Neural cell (in vitro differentiated cells): ENCODE results near the gene ZNF628. TPM values are rescaled to one million over a fixed set of nuclear protein-coding genes. Genes with fewer than 3 reads are reported as not detected.
A peak's percentile ranks its signal among the peaks of the same experiment; 100 is the strongest.

Experiments used
- H2AFZ ChIP-seq: fragments of 200-600, 300-800 bp; sonication (generic), shearing (Covaris generic); 2 replicates; pipeline ENCODE4 v1.6.0; 2014; ENCODE audit warnings: low read depth, mild to moderate bottlenecking, antibody characterized with exemption, low read length, moderate library complexity
- H3F3A ChIP-seq: fragments of 200-600 bp; shearing (Covaris generic); 2 replicates; pipeline ENCODE4 v1.6.1; 2016; ENCODE audit warnings: mild to moderate bottlenecking, moderate library complexity, mixed read lengths, antibody characterized with exemption, low read length; ENCODE audit not compliant: insufficient read depth, poor library complexity, severe bottlenecking
- H3K27ac ChIP-seq: fragments of 200-600, 300-800 bp; sonication (generic), shearing (Covaris generic); 2 replicates; pipeline ENCODE4 v1.5.1; 2014; ENCODE audit warnings: mild to moderate bottlenecking, low read length, moderate library complexity
- H3K27me3 ChIP-seq: fragments of 300-800, 200-600 bp; sonication (generic), shearing (Covaris generic); 2 replicates; pipeline ENCODE4 v1.6.0; 2014; ENCODE audit warnings: mild to moderate bottlenecking, low read depth, low read length, moderate library complexity; ENCODE audit not compliant: insufficient read depth
- H3K36me3 ChIP-seq: fragments of 300-800, 200-600 bp; sonication (generic), shearing (Covaris generic); 2 replicates; pipeline ENCODE4 v1.5.1; 2014; ENCODE audit warnings: mild to moderate bottlenecking, antibody characterized with exemption, low read length, moderate library complexity; ENCODE audit not compliant: insufficient read depth
- H3K4me2 ChIP-seq: fragments of 300-800, 200-600 bp; sonication (generic), shearing (Covaris generic); 2 replicates; pipeline ENCODE4 v1.6.0; 2014; ENCODE audit warnings: mild to moderate bottlenecking, low read length
- H3K4me3 ChIP-seq: fragments of 300-800, 200-600 bp; sonication (generic), shearing (Covaris generic); 2 replicates; pipeline ENCODE4 v1.5.1; 2014; ENCODE audit warnings: mild to moderate bottlenecking, low read length, moderate library complexity
- H3K79me2 ChIP-seq: fragments of 200-600 bp; shearing (Covaris generic); replicated peaks from 2 replicates; pipeline ENCODE4 v1.6.0; 2014; ENCODE audit warnings: mild to moderate bottlenecking, low read length, moderate library complexity; ENCODE audit not compliant: insufficient read depth
- H3K9ac ChIP-seq: fragments of 300-800, 200-600 bp; sonication (generic), shearing (Covaris generic); 2 replicates; pipeline ENCODE4 v1.6.1; 2016; ENCODE audit warnings: mild to moderate bottlenecking, low read length, mixed read lengths
- H3K9me2 ChIP-seq: fragments of 200-600 bp; shearing (Covaris generic); 2 replicates; pipeline ENCODE4 v1.6.1; 2016; ENCODE audit warnings: mild to moderate bottlenecking, low read length, mixed read lengths; ENCODE audit not compliant: insufficient read depth
- H3K9me3 ChIP-seq: fragments of 200-600, 300-800 bp; sonication (generic), shearing (Covaris generic); 2 replicates; pipeline ENCODE4 v1.6.1; 2016; ENCODE audit warnings: mild to moderate bottlenecking, mixed run types, low read length, moderate library complexity, mixed read lengths
- H4K20me1 ChIP-seq: fragments of 200-600 bp; shearing (Covaris generic); 2 replicates; pipeline ENCODE4 v1.6.1; 2016; ENCODE audit warnings: mild to moderate bottlenecking, mixed run types; ENCODE audit not compliant: insufficient read depth
- EP300 ChIP-seq: fragments of 450-650 bp; conservative IDR thresholded peaks from 2 replicates; pipeline ENCODE4 v1.6.1; 2014; ENCODE audit warnings: antibody characterized with exemption, mild to moderate bottlenecking, moderate library complexity; ENCODE audit not compliant: poor library complexity, severe bottlenecking
- EZH2 ChIP-seq: fragments of 200-600, 300-800 bp; shearing (Covaris generic), sonication (generic); IDR thresholded peaks from 2 replicates; pipeline ENCODE4 v1.6.1; 2014; ENCODE audit warnings: antibody characterized with exemption, low read length, borderline replicate concordance, mild to moderate bottlenecking; ENCODE audit not compliant: insufficient read depth, poor library complexity, severe bottlenecking
- MXI1 ChIP-seq: fragments of 450-650 bp; conservative IDR thresholded peaks from 2 replicates; pipeline ENCODE4 v1.6.1; 2014; ENCODE audit warnings: antibody characterized with exemption, mild to moderate bottlenecking; ENCODE audit not compliant: poor library complexity, severe bottlenecking
- POLR2AphosphoS5 ChIP-seq: IDR thresholded peaks from 2 replicates; pipeline ENCODE4 v1.6.1; 2012
- RAD21 ChIP-seq: fragments of 450-650 bp; conservative IDR thresholded peaks from 2 replicates; pipeline ENCODE4 v1.6.1; 2014; ENCODE audit warnings: antibody characterized with exemption, mild to moderate bottlenecking, moderate library complexity
- SMC3 ChIP-seq: fragments of 450-650 bp; conservative IDR thresholded peaks from 2 replicates; pipeline ENCODE4 v1.6.1; 2014; ENCODE audit warnings: antibody characterized with exemption, mild to moderate bottlenecking, moderate library complexity; ENCODE audit not compliant: poor library complexity
- TAF1 ChIP-seq: IDR thresholded peaks from 2 replicates; pipeline ENCODE4 v1.6.1; 2012; ENCODE audit warnings: low read depth
- polyA plus RNA-seq: library from polyadenylated mRNA; depleted of rRNA; stranded (reverse); fragments of >200 nt; gene quantifications from 2 replicates; pipeline ENCODE4 v1.2.3, GENCODE V29; 2014
- TF ChIP-seq, protein P1 (sequence below): fragments of 450-650 bp; IDR thresholded peaks from 2 replicates; pipeline ENCODE4 v1.5.1; 2014; ENCODE audit warnings: antibody characterized with exemption, mild to moderate bottlenecking, moderate library complexity; ENCODE audit not compliant: poor library complexity, severe bottlenecking
- TF ChIP-seq, protein P2 (sequence below): IDR thresholded peaks from 2 replicates; pipeline ENCODE4 v1.6.1; 2012; ENCODE audit warnings: borderline replicate concordance

The ZNF628 gene
- polyA plus RNA-seq, 1 donor from 2014 or later, result 0.37 TPM

DNA sequence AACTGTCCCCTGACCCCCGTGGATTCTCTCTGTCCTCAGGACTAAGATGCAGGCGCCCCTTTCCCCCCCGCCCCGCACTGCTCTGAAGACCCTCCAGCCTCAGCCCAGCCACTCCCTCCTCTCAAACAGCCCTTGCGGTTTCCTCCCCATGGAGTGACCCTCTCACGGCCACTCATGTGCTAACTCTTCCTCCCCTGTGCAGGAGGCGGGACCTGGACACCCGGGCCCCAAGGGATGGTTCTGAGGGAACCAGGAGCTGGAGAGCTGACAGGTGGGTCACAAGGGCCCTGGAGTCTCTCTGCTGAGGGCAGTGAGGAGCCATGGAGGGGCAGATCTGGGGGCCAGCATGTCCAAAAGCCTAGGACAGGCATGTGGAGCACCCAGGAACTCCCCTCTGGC lies 16.9 kb upstream of the ZNF628 start:
- Histone ChIP-seq H3K27me3 (no peaks in the 10 kb centered on the region), H3K9me3 (no peaks in the 10 kb centered on the region), H3K4me3 (no peak overlapping the region), H3K79me2 (no peaks in the 10 kb centered on the region), H3K27ac (no peak overlapping the region), H2AFZ (no peak overlapping the region), H3F3A (no peaks in the 10 kb centered on the region), H3K9me2 (no peaks in the 10 kb centered on the region), H3K9ac (peak overlapping the region; percentile 12), H3K4me2 (no peak overlapping the region), H3K36me3 (no peaks in the 10 kb centered on the region), H4K20me1 (no peaks in the 10 kb centered on the region)
- no peak for TF ChIP-seq SMC3
- TF ChIP-seq, protein P1, sequence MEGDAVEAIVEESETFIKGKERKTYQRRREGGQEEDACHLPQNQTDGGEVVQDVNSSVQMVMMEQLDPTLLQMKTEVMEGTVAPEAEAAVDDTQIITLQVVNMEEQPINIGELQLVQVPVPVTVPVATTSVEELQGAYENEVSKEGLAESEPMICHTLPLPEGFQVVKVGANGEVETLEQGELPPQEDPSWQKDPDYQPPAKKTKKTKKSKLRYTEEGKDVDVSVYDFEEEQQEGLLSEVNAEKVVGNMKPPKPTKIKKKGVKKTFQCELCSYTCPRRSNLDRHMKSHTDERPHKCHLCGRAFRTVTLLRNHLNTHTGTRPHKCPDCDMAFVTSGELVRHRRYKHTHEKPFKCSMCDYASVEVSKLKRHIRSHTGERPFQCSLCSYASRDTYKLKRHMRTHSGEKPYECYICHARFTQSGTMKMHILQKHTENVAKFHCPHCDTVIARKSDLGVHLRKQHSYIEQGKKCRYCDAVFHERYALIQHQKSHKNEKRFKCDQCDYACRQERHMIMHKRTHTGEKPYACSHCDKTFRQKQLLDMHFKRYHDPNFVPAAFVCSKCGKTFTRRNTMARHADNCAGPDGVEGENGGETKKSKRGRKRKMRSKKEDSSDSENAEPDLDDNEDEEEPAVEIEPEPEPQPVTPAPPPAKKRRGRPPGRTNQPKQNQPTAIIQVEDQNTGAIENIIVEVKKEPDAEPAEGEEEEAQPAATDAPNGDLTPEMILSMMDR, result no peak
- no peak for TF ChIP-seq POLR2AphosphoS5
- no peak for TF ChIP-seq TAF1
- TF ChIP-seq MXI1, result no peak
- TF ChIP-seq, protein P2, sequence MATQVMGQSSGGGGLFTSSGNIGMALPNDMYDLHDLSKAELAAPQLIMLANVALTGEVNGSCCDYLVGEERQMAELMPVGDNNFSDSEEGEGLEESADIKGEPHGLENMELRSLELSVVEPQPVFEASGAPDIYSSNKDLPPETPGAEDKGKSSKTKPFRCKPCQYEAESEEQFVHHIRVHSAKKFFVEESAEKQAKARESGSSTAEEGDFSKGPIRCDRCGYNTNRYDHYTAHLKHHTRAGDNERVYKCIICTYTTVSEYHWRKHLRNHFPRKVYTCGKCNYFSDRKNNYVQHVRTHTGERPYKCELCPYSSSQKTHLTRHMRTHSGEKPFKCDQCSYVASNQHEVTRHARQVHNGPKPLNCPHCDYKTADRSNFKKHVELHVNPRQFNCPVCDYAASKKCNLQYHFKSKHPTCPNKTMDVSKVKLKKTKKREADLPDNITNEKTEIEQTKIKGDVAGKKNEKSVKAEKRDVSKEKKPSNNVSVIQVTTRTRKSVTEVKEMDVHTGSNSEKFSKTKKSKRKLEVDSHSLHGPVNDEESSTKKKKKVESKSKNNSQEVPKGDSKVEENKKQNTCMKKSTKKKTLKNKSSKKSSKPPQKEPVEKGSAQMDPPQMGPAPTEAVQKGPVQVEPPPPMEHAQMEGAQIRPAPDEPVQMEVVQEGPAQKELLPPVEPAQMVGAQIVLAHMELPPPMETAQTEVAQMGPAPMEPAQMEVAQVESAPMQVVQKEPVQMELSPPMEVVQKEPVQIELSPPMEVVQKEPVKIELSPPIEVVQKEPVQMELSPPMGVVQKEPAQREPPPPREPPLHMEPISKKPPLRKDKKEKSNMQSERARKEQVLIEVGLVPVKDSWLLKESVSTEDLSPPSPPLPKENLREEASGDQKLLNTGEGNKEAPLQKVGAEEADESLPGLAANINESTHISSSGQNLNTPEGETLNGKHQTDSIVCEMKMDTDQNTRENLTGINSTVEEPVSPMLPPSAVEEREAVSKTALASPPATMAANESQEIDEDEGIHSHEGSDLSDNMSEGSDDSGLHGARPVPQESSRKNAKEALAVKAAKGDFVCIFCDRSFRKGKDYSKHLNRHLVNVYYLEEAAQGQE, result no peak

DNA sequence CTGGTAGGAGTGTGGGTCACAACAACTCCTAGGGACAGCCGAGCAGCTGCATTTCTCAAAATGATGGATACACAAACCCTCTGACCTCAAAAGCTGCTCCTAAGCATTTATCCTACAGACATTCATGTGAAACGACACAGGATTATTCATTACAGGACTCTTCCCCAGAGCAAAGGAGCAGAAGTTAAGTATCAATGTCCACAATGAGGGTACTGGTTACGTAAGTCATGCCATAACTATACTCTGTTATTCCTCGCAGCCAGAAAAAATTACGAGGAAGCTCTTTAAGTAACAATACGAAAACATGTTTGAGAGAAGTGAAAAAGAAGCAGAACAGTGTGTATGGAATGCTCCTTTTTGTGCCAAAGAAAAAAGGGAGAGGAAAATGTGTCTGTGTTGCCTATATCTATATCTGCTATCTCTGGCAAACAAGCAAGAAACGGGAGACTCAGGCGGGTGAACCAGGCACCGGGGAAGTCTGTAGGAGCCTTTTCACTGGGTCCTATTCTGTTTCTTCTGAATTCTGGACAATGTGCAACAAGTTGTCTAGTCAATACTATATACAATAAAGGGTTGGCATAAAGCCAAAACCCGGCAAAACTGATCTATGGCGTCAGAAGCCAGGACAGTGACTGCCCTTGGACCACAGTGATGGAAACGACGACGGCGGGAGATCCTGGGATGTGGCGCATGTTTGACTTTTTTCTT lies 16.3 kb upstream of the ZNF628 start:
- peak overlapping the region; percentile 97 for H3K4me3 ChIP-seq
- no peaks in the 10 kb centered on the region for H3K79me2 ChIP-seq
- H3K9me3 ChIP-seq, result no peaks in the 10 kb centered on the region
- H3K9ac ChIP-seq, result no peak overlapping the region
- TF ChIP-seq MXI1 (no peak), EZH2 (no peak), POLR2AphosphoS5 (no peak), EP300 (no peak), RAD21 (no peak), TAF1 (no peak), SMC3 (no peak)
- TF ChIP-seq, protein P1, result no peak
- TF ChIP-seq, protein P2, result no peak
- no peak overlapping the region for H2AFZ ChIP-seq
- no peaks in the 10 kb centered on the region for H3K27me3 ChIP-seq
- H3K36me3 ChIP-seq, result no peaks in the 10 kb centered on the region
- no peak overlapping the region for H3K4me2 ChIP-seq
- H3K9me2 ChIP-seq, result no peaks in the 10 kb centered on the region
- H3K27ac ChIP-seq, result no peak overlapping the region
- H3F3A ChIP-seq, result no peaks in the 10 kb centered on the region
- no peaks in the 10 kb centered on the region for H4K20me1 ChIP-seq
